Daoy (cell line): ENCODE results near the gene EIF5AL1. TPM values are rescaled to one million over a fixed set of nuclear protein-coding genes. Genes with fewer than 3 reads are reported as not detected.
"Not testable (repeated sequence)": the region's sequence is repeated elsewhere in the genome, so short reads cannot be mapped to it uniquely, and the experiment has no call there.

Source experiments
- DNase-seq: peaks from one replicate; pipeline ENCODE4 v3.0.0-alpha.2; 2015; ENCODE audit warnings: low read depth
- total RNA-seq: library from RNA; depleted of rRNA; stranded (reverse); fragments of >200 nt; shearing (Covaris generic); gene quantifications from 2 replicates; pipeline ENCODE4 v1.2.3, GENCODE V29; 2014

Gene EIF5AL1
- total RNA-seq, 1 experiment from 2014 or later = 0.57 TPM

DNA sequence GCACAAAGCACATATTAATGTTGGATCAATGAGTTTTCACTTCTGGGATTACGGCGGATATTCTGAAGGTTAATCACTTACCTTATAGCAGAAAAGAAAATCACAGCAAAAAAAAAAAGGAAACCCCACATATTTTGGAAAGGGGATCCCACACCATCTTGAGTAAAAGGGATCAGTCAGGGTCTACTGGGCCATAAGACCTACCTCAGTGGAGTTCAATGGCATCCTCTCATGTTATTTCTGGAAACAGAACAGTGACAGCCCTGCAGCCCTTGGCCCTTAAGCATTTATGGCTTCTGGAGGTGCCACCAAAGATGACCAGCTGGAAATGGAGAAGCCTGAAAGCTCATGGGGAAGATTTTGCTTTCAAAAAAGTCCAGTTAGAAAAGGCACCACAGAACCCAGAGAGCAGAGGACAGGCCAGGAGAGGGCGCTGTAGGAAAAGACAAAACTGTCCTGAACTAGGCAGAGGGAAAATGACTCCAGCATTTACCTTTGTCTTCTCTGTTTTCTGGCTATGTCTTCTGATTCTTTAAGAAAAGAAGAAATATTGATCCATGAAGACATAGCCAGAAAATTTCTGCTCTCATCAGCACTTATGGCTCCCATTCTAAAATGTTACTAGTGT lies 2.9 kb upstream of the EIF5AL1 start:
- not testable (repeated sequence) for DNase-seq

DNA sequence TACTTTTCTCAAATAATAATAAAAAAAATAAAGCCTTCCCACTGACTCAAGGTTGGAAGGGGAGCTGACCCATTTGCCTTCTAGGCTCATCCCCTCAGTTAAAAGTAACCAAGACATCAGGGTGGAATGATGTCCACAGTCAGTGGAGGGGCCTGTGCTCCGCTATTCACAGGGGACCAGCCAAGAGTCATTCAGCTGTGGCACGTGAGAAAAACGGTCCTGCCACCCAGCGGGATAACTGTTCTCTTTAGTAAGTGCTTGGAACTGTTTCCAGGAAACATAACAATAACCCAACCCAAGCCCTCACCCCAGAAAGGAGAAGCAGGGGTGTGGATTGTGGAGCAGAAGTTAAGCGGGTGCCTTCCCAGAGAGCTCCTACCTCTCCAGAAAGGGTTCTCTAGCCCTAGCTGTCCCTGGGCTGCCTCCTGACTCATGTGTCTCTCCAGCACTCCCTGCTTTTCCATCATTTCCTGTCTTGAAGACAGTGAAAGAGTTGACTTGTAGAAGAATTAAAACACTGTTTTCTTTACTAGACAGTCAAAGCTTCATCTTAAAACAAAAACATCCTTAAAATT lies 2.3 kb upstream of the EIF5AL1 start:
- DNase-seq = not testable (repeated sequence)

DNA sequence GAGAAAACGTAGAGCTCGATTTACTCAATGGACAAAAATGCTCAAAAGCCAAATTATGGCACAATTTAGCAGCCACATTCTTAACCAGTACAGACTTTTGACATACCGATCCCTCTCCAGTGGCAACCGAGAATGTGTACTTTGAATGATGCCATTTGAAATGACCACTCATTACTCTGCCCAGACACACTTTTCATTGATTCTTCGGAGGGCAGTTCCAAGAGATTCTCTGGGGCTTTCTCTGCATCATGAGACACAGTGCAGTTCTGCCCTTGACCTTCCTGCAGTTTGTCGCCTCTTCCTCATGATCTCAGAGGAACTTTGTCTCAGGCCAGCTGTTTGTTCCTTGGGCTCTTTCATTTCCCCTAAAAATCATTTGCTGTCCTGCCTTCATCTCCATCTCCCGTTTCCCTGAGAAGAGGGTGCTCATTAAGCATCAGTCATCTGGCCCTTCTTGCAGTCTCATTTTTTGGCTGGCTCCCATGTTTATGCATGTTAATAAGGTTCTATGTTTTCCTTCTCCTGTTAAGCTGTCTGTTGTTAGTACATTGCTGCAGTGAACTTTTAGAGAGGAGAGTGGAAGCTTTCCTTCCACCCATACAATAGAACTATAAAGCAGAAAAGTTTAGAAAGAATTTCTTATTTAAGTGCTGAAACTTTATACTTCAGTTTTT lies 4.3 kb downstream of the EIF5AL1 start:
- DNase-seq = not testable (repeated sequence)

DNA sequence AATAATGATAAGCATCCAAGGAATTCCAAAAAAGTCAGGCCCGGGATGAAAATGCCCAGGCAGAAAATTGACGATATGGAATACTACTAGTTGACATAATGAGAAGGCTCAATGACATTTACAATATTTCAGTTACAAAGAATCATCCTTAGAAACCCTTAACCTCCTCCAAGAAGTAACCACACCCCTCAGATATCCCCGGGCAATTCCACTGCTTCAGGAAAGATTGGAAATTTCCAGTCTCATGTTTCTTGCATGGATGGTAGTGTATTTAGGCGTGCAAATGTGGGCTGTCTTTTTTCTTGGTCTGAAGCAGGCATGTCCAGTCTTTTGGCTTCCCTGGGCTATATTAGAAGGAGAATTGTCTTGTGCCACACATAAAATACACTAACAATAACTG lies 5.2 kb downstream of the EIF5AL1 start:
- DNase-seq = not testable (repeated sequence)

GRCh38 chr10:79521751-79522150 lies 9.4 kb downstream of the EIF5AL1 start:
- DNase-seq = not testable (repeated sequence)

- DNase-seq = not testable (repeated sequence)
Observed at GRCh38 chr10:79522464-79522863, 10.1 kb downstream of the EIF5AL1 start.

- DNase-seq = not testable (repeated sequence)
Observed at GRCh38 chr10:79523157-79523853, 11.0 kb downstream of the EIF5AL1 start.

DNA sequence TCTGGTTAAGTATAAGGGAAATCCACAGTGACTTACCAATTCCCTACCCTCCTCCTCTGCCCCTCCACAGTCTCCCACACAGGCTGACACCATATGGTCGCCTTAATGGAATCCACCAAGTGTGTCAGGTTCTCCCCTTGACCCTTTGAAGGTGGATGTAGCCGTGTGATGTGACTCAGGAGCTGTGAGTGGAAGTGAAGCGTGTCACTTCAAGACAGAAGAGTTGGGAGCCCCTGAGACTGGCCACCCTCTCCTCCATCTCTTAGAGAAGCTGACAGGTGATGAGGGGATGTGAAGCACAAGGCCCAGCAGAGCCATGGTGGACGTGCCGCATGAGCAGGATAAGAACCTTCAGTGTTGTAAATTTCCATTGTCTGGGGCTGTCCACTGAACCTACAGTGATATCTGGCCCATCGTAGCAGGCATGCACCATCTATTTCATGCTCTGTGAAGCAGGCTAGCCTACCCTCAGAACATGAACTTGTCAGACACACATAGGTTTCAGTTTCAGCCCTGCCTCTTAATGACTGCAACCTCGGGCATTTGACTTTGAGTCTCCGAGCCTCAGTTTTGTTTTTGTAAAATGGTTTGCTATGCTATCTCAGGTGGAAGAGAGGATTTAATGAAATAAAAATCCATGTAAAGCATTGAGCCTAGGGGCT lies 12.8 kb downstream of the EIF5AL1 start:
- not testable (repeated sequence) for DNase-seq

GRCh38 chr10:79528261-79528660 lies 15.9 kb downstream of the EIF5AL1 start:
- DNase-seq = not testable (repeated sequence)

GRCh38 chr10:79533142-79533902 lies 21.0 kb downstream of the EIF5AL1 start:
- DNase-seq = not testable (repeated sequence)

DNA sequence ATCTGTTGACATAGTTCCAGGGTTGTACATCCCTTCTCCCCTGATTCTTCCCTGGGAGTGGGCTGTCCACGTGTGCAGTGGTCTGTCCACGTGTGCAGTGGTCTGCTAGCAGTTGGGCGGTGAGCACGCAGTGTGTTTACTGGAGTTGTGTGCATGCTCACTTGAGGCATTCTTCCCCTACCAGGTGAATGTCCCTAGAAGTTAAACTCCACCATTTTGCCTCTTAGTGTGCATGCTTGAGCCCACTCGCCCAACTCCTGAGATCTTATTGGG lies 21.5 kb downstream of the EIF5AL1 start:
- DNase-seq = not testable (repeated sequence)

GRCh38 chr10:79538311-79538710 lies 26.0 kb downstream of the EIF5AL1 start:
- DNase-seq = not testable (repeated sequence)

- DNase-seq = not testable (repeated sequence)
Observed at GRCh38 chr10:79540930-79541329, 28.6 kb downstream of the EIF5AL1 start.

GRCh38 chr10:79542626-79543025 lies 30.3 kb downstream of the EIF5AL1 start:
- no peak for DNase-seq

DNA sequence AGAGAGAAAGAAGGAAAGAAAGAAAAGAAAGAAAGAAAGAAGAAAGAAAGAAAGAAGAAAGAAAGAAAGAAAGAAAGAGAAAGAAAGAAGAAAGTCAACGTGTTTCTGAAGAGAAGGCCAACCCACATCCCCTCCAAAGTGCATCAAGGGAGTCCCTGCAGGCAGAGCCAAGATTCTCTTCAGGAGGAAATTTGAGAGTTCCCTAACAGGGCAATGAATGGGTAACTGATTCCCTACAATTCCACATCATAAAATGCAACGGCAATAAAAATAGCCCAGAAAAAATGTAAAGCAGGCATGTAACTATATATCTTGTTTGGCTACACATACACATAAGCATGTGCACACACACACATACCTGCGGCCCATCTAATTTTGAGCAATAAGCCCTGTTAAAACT lies 32.1 kb downstream of the EIF5AL1 start:
- DNase-seq = not testable (repeated sequence)

DNA sequence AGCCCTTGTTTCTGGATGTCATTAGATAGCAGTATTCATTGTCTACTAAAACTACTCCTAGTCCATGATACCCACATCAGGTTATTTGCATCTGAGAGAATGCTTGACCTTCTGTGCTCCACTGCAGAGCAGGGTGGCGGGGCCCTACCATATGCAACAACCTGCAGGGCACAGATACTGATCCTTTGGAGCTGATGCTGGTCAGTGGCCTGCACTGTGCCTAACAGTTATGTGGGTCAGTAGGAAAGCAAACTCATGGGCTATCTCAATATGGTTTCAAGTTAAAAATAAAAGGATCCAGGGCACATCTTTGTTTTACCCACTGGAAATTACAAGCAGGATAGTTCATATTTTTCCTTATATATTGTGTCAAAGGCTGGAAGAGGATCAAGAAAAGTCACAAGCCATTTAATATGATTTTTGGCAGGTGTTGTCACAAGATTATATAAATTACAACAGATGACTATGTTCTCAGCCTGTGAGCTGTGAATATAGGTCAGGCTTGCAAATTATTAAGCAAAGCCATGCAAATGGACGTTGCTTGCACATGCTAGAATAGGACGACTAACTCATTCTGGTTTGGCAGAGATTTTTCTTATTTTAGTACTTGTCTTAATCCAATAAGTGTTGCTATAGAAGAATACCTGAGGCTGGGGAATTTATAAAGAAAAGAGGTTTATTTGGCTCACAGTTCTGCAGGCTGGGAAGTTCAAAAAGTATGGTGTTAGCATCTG lies 32.8 kb downstream of the EIF5AL1 start:
- DNase-seq = not testable (repeated sequence)

DNA sequence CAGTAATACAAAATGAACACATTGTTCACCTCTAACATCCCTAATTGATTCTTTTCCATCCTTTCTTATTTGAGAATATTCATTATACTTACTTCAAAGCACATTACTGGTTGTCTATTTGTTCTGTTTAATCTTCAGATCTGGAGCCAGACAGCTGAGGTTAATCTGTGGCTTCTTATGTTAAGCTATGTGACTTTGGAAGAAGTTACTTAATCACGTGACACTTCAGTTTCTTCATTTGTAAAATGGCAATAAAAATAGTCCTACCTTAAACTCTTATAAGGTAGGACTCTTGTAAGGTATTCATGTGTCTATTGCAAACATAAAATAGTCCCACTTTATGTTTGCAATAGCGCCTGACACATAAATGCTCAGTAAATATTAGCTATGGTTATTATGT lies 34.8 kb downstream of the EIF5AL1 start:
- DNase-seq = not testable (repeated sequence)

DNA sequence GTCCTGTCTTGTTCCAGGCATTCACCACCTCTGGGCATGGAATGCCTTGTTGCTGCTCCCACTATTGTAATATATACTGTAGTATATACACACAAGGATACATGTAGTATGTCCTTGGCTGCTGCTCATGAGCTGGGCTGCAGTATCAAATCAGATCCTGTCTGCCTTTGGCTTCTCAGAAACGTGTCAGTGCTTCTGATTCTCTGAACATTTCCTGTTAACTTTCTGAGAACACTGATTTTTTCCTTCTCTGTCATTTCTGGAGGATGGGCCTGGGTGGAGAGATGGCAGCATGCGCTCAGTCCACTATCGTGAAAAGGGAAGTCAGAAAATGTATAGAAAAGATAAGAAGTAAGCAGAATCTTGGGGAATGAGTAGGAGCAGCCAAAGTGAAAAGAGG lies 35.6 kb downstream of the EIF5AL1 start:
- DNase-seq = no peak

DNA sequence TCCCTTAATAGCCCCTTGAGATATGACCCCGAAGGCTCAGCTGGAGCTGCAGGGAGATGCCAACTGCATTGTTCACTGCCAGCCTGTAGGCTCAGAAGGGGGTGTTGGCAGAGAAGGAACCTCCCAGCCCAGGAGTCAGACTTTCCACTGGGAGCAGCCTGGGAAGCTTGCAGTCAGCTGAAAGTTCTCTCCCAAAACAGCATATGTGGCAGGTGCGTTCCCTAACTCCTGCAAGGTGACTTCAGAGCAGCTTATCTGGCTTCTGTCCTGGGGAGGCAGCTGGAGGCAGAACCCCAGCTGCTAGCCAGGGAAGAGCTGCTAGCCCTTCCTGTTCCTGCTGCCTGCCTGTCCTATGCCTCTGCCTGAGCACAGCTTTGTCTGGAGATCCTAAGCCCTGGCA lies 39.8 kb downstream of the EIF5AL1 start:
- no peak for DNase-seq
